Esophagus muscularis mucosa (tissue), 4 donors: Measurements from ENCODE around the gene LY9. TPM values are rescaled to one million over a fixed set of nuclear protein-coding genes. Genes with fewer than 3 reads are reported as not detected.
A peak's percentile ranks its signal among the peaks of the same experiment; 100 is the strongest.

ENCODE experiments used
- DNase-seq: peaks from one replicate; pipeline ENCODE4 v3.0.0-alpha.2; 2017; ENCODE audit errors: extremely low spot score
- H3K27ac ChIP-seq, 4 donors: fragments of 200-600 bp; sonication (generic); replicated peaks in 1 of 4; 1 replicate in 3 of 4; 2 replicates in 1 of 4; pipeline ENCODE4 v1.5.1; 2016 to 2019; ENCODE audit warnings: mild to moderate bottlenecking in 1 of 4
- H3K27me3 ChIP-seq, 4 donors: fragments of 200-600 bp; sonication (generic); one replicate each; pipeline versions ENCODE4 v1.5.1 to v1.6.0; 2016 to 2019
- H3K36me3 ChIP-seq, 4 donors: fragments of 200-600 bp; sonication (generic); one replicate each; pipeline ENCODE4 v1.5.1; 2016 to 2019
- H3K4me1 ChIP-seq, 4 donors: fragments of 200-600 bp; sonication (generic); one replicate each; pipeline ENCODE4 v1.5.1; 2016 to 2019
- H3K4me3 ChIP-seq, 4 donors: fragments of 200-600 bp; sonication (generic); 1 replicate in 2 of 4; 2 replicates in 2 of 4; pipeline ENCODE4 v1.5.1; 2016 to 2019; ENCODE audit warnings: mild to moderate bottlenecking in 4 of 4, moderate library complexity in 1 of 4
- H3K9me3 ChIP-seq, 4 donors: fragments of 200-600 bp; sonication (generic); 1 replicate in 3 of 4; 2 replicates in 1 of 4; pipeline ENCODE4 v1.5.1; 2016 to 2019
- CTCF ChIP-seq, 3 experiments: fragments of 200-600 bp in 2 of 3; fragments of 450-650 bp in 1 of 3; sonication (generic) in 2 of 3; IDR thresholded peaks; one replicate each; pipeline ENCODE4 v1.5.1; 2017 to 2019; ENCODE audit warnings: antibody characterized with exemption in 3 of 3, mild to moderate bottlenecking in 2 of 3, moderate library complexity in 1 of 3
- EP300 ChIP-seq: sonication (generic); formaldehyde crosslinking; IDR thresholded peaks from one replicate; pipeline ENCODE4 v1.6.1; 2017; ENCODE audit warnings: antibody characterized with exemption
- POLR2A ChIP-seq: fragments of 450-650 bp; IDR thresholded peaks from one replicate; pipeline ENCODE4 v1.6.1; 2017; ENCODE audit warnings: antibody characterized with exemption, moderate library complexity, mild to moderate bottlenecking, low read depth
- POLR2AphosphoS5 ChIP-seq, 2 donors: sonication (generic); formaldehyde crosslinking; IDR thresholded peaks; one replicate each; pipeline ENCODE4 v1.6.1; 2017; ENCODE audit warnings: antibody characterized with exemption in 2 of 2
- WGBS: methylation state at CpG from one replicate; pipeline ENCODE4 v1.1.5; 2018; 5-methylcytosine and 5-hydroxymethylcytosine counted together
- intact Hi-C: fragments of 100-400 bp; cut with DNase I; formaldehyde crosslinking; loops from one replicate; pipeline ENCODE4 v1.15.1; 2023
- total RNA-seq, 4 donors: library from RNA; depleted of rRNA; stranded (reverse); fragments of >200 nt; gene quantifications; one replicate each; pipeline versions ENCODE4 v1.1.0 to v1.2.1, GENCODE V29; 2016

LY9 gene
- total RNA-seq, 4 donors from 2014 or later: 0.26 to 0.66 TPM; not detected in 2

- TF ChIP-seq CTCF (IDR thresholded peaks at IDR 0.05) (no peak), POLR2A (no peak), EP300 (no peak), POLR2AphosphoS5 (IDR thresholded peaks at IDR 0.05) (no peak)
- Histone ChIP-seq H3K27ac (no peak overlapping the region), H3K9me3 (no peaks in the 10 kb centered on the region), H3K36me3 (no peaks in the 10 kb centered on the region), H3K4me1 (no peaks in the 10 kb centered on the region), H3K4me3 (no peak overlapping the region), H3K27me3 (peaks cover 0 to 9% (median 0%) of the 10 kb centered on the region in 4 donors)
- intact Hi-C loops: no loop called here
- peak; percentile 24 for DNase-seq
- 72% methylated on average over 8 of the region's 8 CpGs for WGBS
Measured at GRCh38 chr1:160821627-160822026, 25.7 kb downstream of the LY9 start.

GRCh38 chr1:160823296-160823695 lies 27.3 kb downstream of the LY9 start:
- WGBS: 79% methylated on average over 3 of the region's 3 CpGs
- Histone ChIP-seq H3K27ac (no peak overlapping the region), H3K4me1 (no peaks in the 10 kb centered on the region), H3K36me3 (no peaks in the 10 kb centered on the region), H3K4me3 (no peak overlapping the region), H3K9me3 (no peaks in the 10 kb centered on the region), H3K27me3 (peaks cover 0 to 9% (median 0%) of the 10 kb centered on the region in 4 donors)
- TF ChIP-seq EP300: no peak
- intact Hi-C loops: no loop called here
- DNase-seq: peak; percentile 37

GRCh38 chr1:160826546-160826945 lies 30.6 kb downstream of the LY9 start:
- Histone ChIP-seq H3K9me3 (no peaks in the 10 kb centered on the region), H3K4me3 (no peak overlapping the region), H3K4me1 (no peaks in the 10 kb centered on the region), H3K27ac (no peak overlapping the region), H3K27me3 (no peaks in the 10 kb centered on the region), H3K36me3 (no peaks in the 10 kb centered on the region)
- intact Hi-C loops: no loop called here
- TF ChIP-seq POLR2A (no peak), CTCF (IDR thresholded peaks at IDR 0.05) (no peak), POLR2AphosphoS5 (IDR thresholded peaks at IDR 0.05) (no peak), EP300 (no peak)
- WGBS: 100% methylated on average over 1 of the region's 1 CpG
- DNase-seq: no peak

- intact Hi-C loops: no loop called here
- TF ChIP-seq EP300 (no peak), POLR2A (no peak), POLR2AphosphoS5 (IDR thresholded peaks at IDR 0.05) (no peak), CTCF (IDR thresholded peaks at IDR 0.05) (no peak)
- no peak for DNase-seq
- WGBS: 73% methylated on average over 2 of the region's 2 CpGs
- no peaks in the 10 kb centered on the region for H3K27me3 ChIP-seq
- H3K4me1 ChIP-seq: no peaks in the 10 kb centered on the region
- H3K4me3 ChIP-seq: no peak overlapping the region
- no peaks in the 10 kb centered on the region for H3K36me3 ChIP-seq
- no peak overlapping the region for H3K27ac ChIP-seq
- no peaks in the 10 kb centered on the region for H3K9me3 ChIP-seq
Measured at GRCh38 chr1:160827418-160827817, 31.4 kb downstream of the LY9 start.

GRCh38 chr1:160829766-160830165 lies 33.8 kb downstream of the LY9 start:
- H3K27ac ChIP-seq: no peak overlapping the region
- H3K36me3 ChIP-seq: no peaks in the 10 kb centered on the region
- 86% methylated on average over 1 of the region's 1 CpG for whole genome bisulfite sequencing
- H3K4me1 ChIP-seq: no peaks in the 10 kb centered on the region
- intact Hi-C loops: loop anchor here (10.0 kb wide), 1 partner anchor 285 kb away; the partner anchor contains the start of genes NIT1 and PFDN2
- H3K27me3 ChIP-seq: peaks cover 0 to 5% (median 0%) of the 10 kb centered on the region in 4 donors
- DNase-seq: no peak
- TF ChIP-seq EP300: no peak
- no peak for TF ChIP-seq CTCF (IDR thresholded peaks at IDR 0.05)
- no peak for TF ChIP-seq POLR2AphosphoS5 (IDR thresholded peaks at IDR 0.05)
- no peak for TF ChIP-seq POLR2A
- H3K4me3 ChIP-seq: no peak overlapping the region
- H3K9me3 ChIP-seq: no peaks in the 10 kb centered on the region
